ENCODE results near the gene PAQR7. TPM values are rescaled to one million over a fixed set of nuclear protein-coding genes. Genes with fewer than 3 reads are reported as not detected.

The PAQR7 gene
- total and polyA plus RNA-seq, 3 experiments from 2014 or later = 0.09 to 8.1 (median 7.9) TPM

GRCh38 chr1:25837262-25837875 lies 38.1 kb downstream of the PAQR7 start:
- Mint-ChIP-seq H3K27me3 (no peaks in the 10 kb centered on the region), H3K27ac (no peak overlapping the region), H3K4me3 (no peak overlapping the region), H3K36me3 (peaks cover 0 to 30% (median 6%) of the 10 kb centered on the region in 3 donors), H3K9me3 (peaks cover 0 to 6% (median 0%) of the 10 kb centered on the region in 5 donors), H3K4me1 (no peaks in the 10 kb centered on the region)
- Histone ChIP-seq H3K9me3 (ENCODE audit: low read length) (no peaks in the 10 kb centered on the region), H3K4me1 (ENCODE audit: insufficient read depth, low read length) (peaks cover 3% of the 10 kb centered on the region), H3K36me3 (ENCODE audit: insufficient read depth, low read length) (peaks cover 7% of the 10 kb centered on the region), H3K27me3 (ENCODE audit: insufficient read depth, low read length, poor library complexity, severe bottlenecking) (no peaks in the 10 kb centered on the region), H3K27ac (ENCODE audit: low read depth, low read length) (no peak overlapping the region), H3K4me3 (ENCODE audit: low read length) (no peak overlapping the region)
- DNase-seq = no peak
- ChIA-PET POLR2A (no interaction called here), CTCF (no interaction called here)

GRCh38 chr1:25836695-25837094 lies 38.8 kb downstream of the PAQR7 start:
- Mint-ChIP-seq H3K36me3 (peaks cover 0 to 37% (median 6%) of the 10 kb centered on the region in 3 donors), H3K9me3 (peaks cover 0 to 6% (median 0%) of the 10 kb centered on the region in 5 donors), H3K27ac (peak overlapping the region in 1 of 8 donors; percentile 69), H3K4me3 (no peak overlapping the region), H3K4me1 (peaks cover 0 to 1% (median under 1%) of the 10 kb centered on the region in 3 donors), H3K27me3 (no peaks in the 10 kb centered on the region)
- no peak for DNase-seq
- H3K27me3 ChIP-seq (ENCODE audit: insufficient read depth, low read length, poor library complexity, severe bottlenecking) = no peaks in the 10 kb centered on the region
- H3K27ac ChIP-seq (ENCODE audit: low read depth, low read length) = no peak overlapping the region
- ChIA-PET POLR2A (no interaction called here), CTCF (no interaction called here)
- no peak overlapping the region for H3K4me3 ChIP-seq (ENCODE audit: low read length)
- peaks cover 14% of the 10 kb centered on the region for H3K36me3 ChIP-seq (ENCODE audit: insufficient read depth, low read length)
- peaks cover 9% of the 10 kb centered on the region for H3K4me1 ChIP-seq (ENCODE audit: insufficient read depth, low read length)
- H3K9me3 ChIP-seq (ENCODE audit: low read length) = no peaks in the 10 kb centered on the region

- Histone ChIP-seq H3K36me3 (ENCODE audit: insufficient read depth, low read length) (peaks cover 25% of the 10 kb centered on the region), H3K4me3 (ENCODE audit: low read length) (no peak overlapping the region), H3K27me3 (ENCODE audit: insufficient read depth, low read length, poor library complexity, severe bottlenecking) (no peaks in the 10 kb centered on the region), H3K27ac (ENCODE audit: low read depth, low read length) (no peak overlapping the region), H3K9me3 (ENCODE audit: low read length) (no peaks in the 10 kb centered on the region), H3K4me1 (ENCODE audit: insufficient read depth, low read length) (peaks cover 9% of the 10 kb centered on the region)
- no peak for DNase-seq
- Mint-ChIP-seq H3K4me1 (peaks cover 0 to 4% (median 3%) of the 10 kb centered on the region in 3 donors), H3K36me3 (peaks cover 8 to 55% (median 14%) of the 10 kb centered on the region in 3 donors), H3K4me3 (no peak overlapping the region), H3K9me3 (peaks cover 0 to 3% (median 0%) of the 10 kb centered on the region in 5 donors), H3K27me3 (no peaks in the 10 kb centered on the region), H3K27ac (no peak overlapping the region)
- ChIA-PET POLR2A (no interaction called here), CTCF (interaction anchor here (1.3 to 1.7 kb wide), 3 partner anchors 10 to 163 kb away, joined by 3 read pairs; partner anchors contain the start of gene PAFAH2)
Observed at GRCh38 chr1:25834894-25835293, 40.6 kb downstream of the PAQR7 start.

- H3K4me3 Mint-ChIP-seq = no peak overlapping the region
- peaks cover 0 to 4% (median 3%) of the 10 kb centered on the region in 3 donors for H3K4me1 Mint-ChIP-seq
- Histone ChIP-seq H3K36me3 (ENCODE audit: insufficient read depth, low read length) (peaks cover 36% of the 10 kb centered on the region), H3K27me3 (ENCODE audit: insufficient read depth, low read length, poor library complexity, severe bottlenecking) (no peaks in the 10 kb centered on the region), H3K4me3 (ENCODE audit: low read length) (no peak overlapping the region), H3K27ac (ENCODE audit: low read depth, low read length) (no peak overlapping the region), H3K4me1 (ENCODE audit: insufficient read depth, low read length) (peaks cover 9% of the 10 kb centered on the region), H3K9me3 (ENCODE audit: low read length) (no peaks in the 10 kb centered on the region)
- no peaks in the 10 kb centered on the region for H3K27me3 Mint-ChIP-seq
- ChIA-PET CTCF (no interaction called here), POLR2A (interaction anchor here (0.6 kb wide), 1 partner anchor 12 kb away, joined by 3 read pairs; no protein-coding TSS in a partner anchor)
- H3K36me3 Mint-ChIP-seq = peaks cover 8 to 72% (median 22%) of the 10 kb centered on the region in 3 donors
- no peaks in the 10 kb centered on the region for H3K9me3 Mint-ChIP-seq
- DNase-seq = no peak
- peak overlapping the region in 1 of 8 donors; percentile 24 for H3K27ac Mint-ChIP-seq
Observed at GRCh38 chr1:25833158-25833557, 42.4 kb downstream of the PAQR7 start.

- ChIA-PET CTCF (no interaction called here), POLR2A (interaction anchor here (0.6 kb wide), 1 partner anchor 12 kb away, joined by 3 read pairs; no protein-coding TSS in a partner anchor)
- Histone ChIP-seq H3K27me3 (ENCODE audit: insufficient read depth, low read length, poor library complexity, severe bottlenecking) (no peaks in the 10 kb centered on the region), H3K36me3 (ENCODE audit: insufficient read depth, low read length) (peaks cover 36% of the 10 kb centered on the region), H3K4me1 (ENCODE audit: insufficient read depth, low read length) (peaks cover 9% of the 10 kb centered on the region), H3K27ac (ENCODE audit: low read depth, low read length) (no peak overlapping the region), H3K4me3 (ENCODE audit: low read length) (no peak overlapping the region), H3K9me3 (ENCODE audit: low read length) (no peaks in the 10 kb centered on the region)
- Mint-ChIP-seq H3K4me3 (no peak overlapping the region), H3K27ac (no peak overlapping the region), H3K27me3 (no peaks in the 10 kb centered on the region), H3K36me3 (peaks cover 13 to 79% (median 26%) of the 10 kb centered on the region in 3 donors), H3K9me3 (no peaks in the 10 kb centered on the region), H3K4me1 (peaks cover 0 to 4% (median 3%) of the 10 kb centered on the region in 3 donors)
- no peak for DNase-seq
Observed at GRCh38 chr1:25832336-25833037, 43.0 kb downstream of the PAQR7 start.

GRCh38 chr1:25831569-25832196 lies 43.8 kb downstream of the PAQR7 start:
- Mint-ChIP-seq H3K9me3 (no peaks in the 10 kb centered on the region), H3K36me3 (peaks cover 13 to 87% (median 29%) of the 10 kb centered on the region in 3 donors), H3K4me3 (no peak overlapping the region), H3K27ac (no peak overlapping the region), H3K4me1 (peaks cover 0 to 4% (median 3%) of the 10 kb centered on the region in 3 donors), H3K27me3 (no peaks in the 10 kb centered on the region)
- no peak for DNase-seq
- peaks cover 9% of the 10 kb centered on the region for H3K4me1 ChIP-seq (ENCODE audit: insufficient read depth, low read length)
- ChIA-PET CTCF (no interaction called here), POLR2A (interaction anchor here (0.6 kb wide), 1 partner anchor 11 kb away, joined by 3 read pairs; no protein-coding TSS in a partner anchor)
- H3K36me3 ChIP-seq (ENCODE audit: insufficient read depth, low read length) = peaks cover 40% of the 10 kb centered on the region
- H3K9me3 ChIP-seq (ENCODE audit: low read length) = no peaks in the 10 kb centered on the region
- H3K4me3 ChIP-seq (ENCODE audit: low read length) = no peak overlapping the region
- no peaks in the 10 kb centered on the region for H3K27me3 ChIP-seq (ENCODE audit: insufficient read depth, low read length, poor library complexity, severe bottlenecking)
- H3K27ac ChIP-seq (ENCODE audit: low read depth, low read length) = no peak overlapping the region

- Histone ChIP-seq H3K36me3 (ENCODE audit: insufficient read depth, low read length) (peaks cover 48% of the 10 kb centered on the region), H3K4me1 (ENCODE audit: insufficient read depth, low read length) (peaks cover 9% of the 10 kb centered on the region), H3K27ac (ENCODE audit: low read depth, low read length) (no peak overlapping the region), H3K27me3 (ENCODE audit: insufficient read depth, low read length, poor library complexity, severe bottlenecking) (no peaks in the 10 kb centered on the region), H3K4me3 (ENCODE audit: low read length) (no peak overlapping the region), H3K9me3 (ENCODE audit: low read length) (no peaks in the 10 kb centered on the region)
- Mint-ChIP-seq H3K9me3 (no peaks in the 10 kb centered on the region), H3K4me3 (no peak overlapping the region), H3K27ac (no peak overlapping the region), H3K27me3 (no peaks in the 10 kb centered on the region), H3K36me3 (peaks cover 13 to 84% (median 29%) of the 10 kb centered on the region in 3 donors), H3K4me1 (peaks cover 0 to 4% (median 3%) of the 10 kb centered on the region in 3 donors)
- ChIA-PET CTCF (interaction anchor here (0.9 to 1.1 kb wide), 2 partner anchors 18 to 168 kb away, joined by 3 read pairs; partner anchors contain the start of gene PAFAH2), POLR2A (no interaction called here)
- DNase-seq = no peak
Observed at GRCh38 chr1:25829046-25829445, 46.5 kb downstream of the PAQR7 start.
